GM21528 (cell line): ENCODE results near the gene ATG2A.

Source experiments
- ATAC-seq: cut with Tn5 transposase; IDR thresholded peaks from one replicate; pipeline ENCODE4 v1.9.1; 2021; ENCODE audit warnings: mild to moderate bottlenecking, moderate library complexity; ENCODE audit not compliant: unreplicated experiment, low FRiP score

ATG2A gene

GRCh38 chr11:64859542-64860414, 57.2 kb downstream of the ATG2A start:
- ATAC-seq = peak; percentile 61

GRCh38 chr11:64858467-64859263, 58.3 kb downstream of the ATG2A start:
- ATAC-seq = peak; percentile 26

- ATAC-seq = no peak
Observed at GRCh38 chr11:64857485-64857884, 59.5 kb downstream of the ATG2A start.

GRCh38 chr11:64856382-64857227, 60.4 kb downstream of the ATG2A start:
- no peak for ATAC-seq

- ATAC-seq = no peak
Observed at GRCh38 chr11:64855596-64856304, 61.3 kb downstream of the ATG2A start.

- no peak for ATAC-seq
Observed at GRCh38 chr11:64854534-64855502, 62.2 kb downstream of the ATG2A start.

- ATAC-seq = no peak
Observed at GRCh38 chr11:64854157-64854533, 62.9 kb downstream of the ATG2A start.

GRCh38 chr11:64853709-64854108, 63.3 kb downstream of the ATG2A start:
- no peak for ATAC-seq

GRCh38 chr11:64852804-64853509, 64.1 kb downstream of the ATG2A start:
- ATAC-seq = no peak

GRCh38 chr11:64851831-64852351, 65.1 kb downstream of the ATG2A start:
- ATAC-seq = peak; percentile 18

GRCh38 chr11:64850979-64851567, 65.9 kb downstream of the ATG2A start:
- ATAC-seq = peak; percentile 57

- no peak for ATAC-seq
Observed at GRCh38 chr11:64849598-64850356, 67.2 kb downstream of the ATG2A start.

GRCh38 chr11:64848826-64849597, 68.0 kb downstream of the ATG2A start:
- ATAC-seq = no peak

GRCh38 chr11:64848214-64848825, 68.7 kb downstream of the ATG2A start:
- ATAC-seq = no peak

GRCh38 chr11:64846998-64847666, 69.9 kb downstream of the ATG2A start:
- ATAC-seq = no peak
